GM12878 (cell line): ENCODE data around the gene INAFM1. TPM values are rescaled to one million over a fixed set of nuclear protein-coding genes. Genes with fewer than 3 reads are reported as not detected.

Source experiments
- ATAC-seq: fragments of 200-7000 bp; cut with Tn5 transposase; 3 replicates; pipeline ENCODE4 v1.9.1; 2020; ENCODE audit warnings: mild to moderate bottlenecking, moderate library complexity
- BruUV-seq: library from RNA; stranded (reverse); fragments of 400-500 nt; replicated peaks from 2 replicates; lab custom pipeline; 2021; lab: Mats Ljungman, UMichigan
- CTCF ChIA-PET: fragments of 300-600 bp; sonication (Branson Sonifier 250); formaldehyde crosslinking; extraction: SDS; loops from one replicate; lab custom pipeline; 2021; ENCODE audit warnings: inconsistent platforms; lab: Yijun Ruan, JAX
- POLR2A ChIA-PET: fragments of 350-600 bp; formaldehyde crosslinking; extraction: SDS; loops from one replicate; lab custom pipeline; 2021; ENCODE audit warnings: inconsistent platforms; lab: Charles Lee
- RAD21 ChIA-PET: fragments of 300-600 bp; sonication (Branson Sonifier 250); formaldehyde crosslinking; loops from one replicate; lab custom pipeline; 2023; ENCODE audit warnings: antibody characterized with exemption; ENCODE audit not compliant: unreplicated experiment; lab: Charles Lee
- SMC1A ChIA-PET: fragments of 300-600 bp; sonication (Branson Sonifier 250); formaldehyde crosslinking; loops from one replicate; lab custom pipeline; 2023; ENCODE audit not compliant: unreplicated experiment, uncharacterized antibody; lab: Charles Lee
- DNase-seq: peaks from one replicate; pipeline ENCODE4 v3.0.0-alpha.2; 2011; ENCODE audit warnings: low read depth, low spot score
- FAIRE-seq: peaks from 3 replicates; lab custom pipeline; 2011; peaks lifted over from hg19 to GRCh38; lab: Jason Lieb, UNC
- H2AFZ ChIP-seq: 2 replicates; pipeline ENCODE4 v1.6.0; 2011; ENCODE audit warnings: low read depth, low read length, control low read depth; ENCODE audit not compliant: control insufficient read depth
- H3K27ac ChIP-seq: 2 replicates; pipeline ENCODE4 v1.5.1; 2011; ENCODE audit warnings: control low read depth; ENCODE audit not compliant: control insufficient read depth, insufficient read depth
- H3K27me3 ChIP-seq, 2 experiments: replicated peaks in 1 of 2; 2 replicates each; pipeline versions ENCODE4 v1.6.0 to v1.6.1; 2011; ENCODE audit warnings: low read length in 1 of 2; ENCODE audit not compliant: control insufficient read depth in 2 of 2, insufficient read depth in 2 of 2
- H3K36me3 ChIP-seq, 2 experiments: 2 replicates each; pipeline ENCODE4 v1.5.1; 2011; ENCODE audit warnings: low read length in 1 of 2; ENCODE audit not compliant: control insufficient read depth in 2 of 2, insufficient read depth in 2 of 2
- H3K4me1 ChIP-seq: 2 replicates; pipeline ENCODE4 v1.6.1; 2011; ENCODE audit warnings: mild to moderate bottlenecking, low read length, moderate library complexity, mixed read lengths; ENCODE audit not compliant: control insufficient read depth, insufficient read depth
- H3K4me2 ChIP-seq: 2 replicates; pipeline ENCODE4 v1.6.0; 2011; ENCODE audit warnings: control low read depth; ENCODE audit not compliant: control insufficient read depth, insufficient read depth
- H3K4me3 ChIP-seq: fragments of 200-600 bp; sonication (generic); 2 replicates; pipeline ENCODE4 v1.5.1; 2016
- H3K79me2 ChIP-seq: 2 replicates; pipeline ENCODE4 v1.6.0; 2011; ENCODE audit warnings: low read length; ENCODE audit not compliant: control insufficient read depth, insufficient read depth
- H3K9ac ChIP-seq: 2 replicates; pipeline ENCODE4 v1.8.0; 2011; ENCODE audit warnings: low read length, control low read depth, mixed read lengths; ENCODE audit not compliant: control insufficient read depth, insufficient read depth
- H3K9me3 ChIP-seq: replicated peaks from 3 replicates; pipeline ENCODE4 v1.5.1; 2011; ENCODE audit warnings: mild to moderate bottlenecking, low read length; ENCODE audit not compliant: control insufficient read depth, insufficient read depth
- H4K20me1 ChIP-seq: 2 replicates; pipeline ENCODE4 v1.6.0; 2011; ENCODE audit not compliant: control insufficient read depth, insufficient read depth
- ASH2L ChIP-seq: fragments of 300-600, 200-600 bp; sonication (generic); IDR thresholded peaks from 2 replicates; pipeline ENCODE4 v1.6.1; 2017; ENCODE audit warnings: low read depth, mild to moderate bottlenecking, borderline replicate concordance
- ATF7 ChIP-seq: fragments of 450-650 bp; IDR thresholded peaks from 2 replicates; pipeline ENCODE4 v1.6.1; 2016; ENCODE audit warnings: low read depth, mild to moderate bottlenecking
- BACH1 ChIP-seq: fragments of 450-650 bp; IDR thresholded peaks from 2 replicates; pipeline ENCODE4 v1.6.1; 2017; ENCODE audit warnings: mild to moderate bottlenecking, borderline replicate concordance
- BHLHE40 ChIP-seq, 2 experiments: fragments of 450-650 bp in 1 of 2; IDR thresholded peaks; 2 replicates each; pipeline ENCODE4 v1.6.1; 2011 to 2017; ENCODE audit warnings: low read depth in 2 of 2, borderline replicate concordance in 1 of 2, improper control_type of control experiment in 1 of 2, low read length in 1 of 2, mild to moderate bottlenecking in 1 of 2
- CBX3 ChIP-seq: fragments of 200-600 bp; sonication (generic); IDR thresholded peaks from 2 replicates; pipeline ENCODE4 v1.6.1; 2016; ENCODE audit warnings: low read depth, borderline replicate concordance
- CUX1 ChIP-seq: IDR thresholded peaks from 2 replicates; pipeline ENCODE4 v1.6.1; 2012; ENCODE audit warnings: improper control_type of control experiment, low read depth, low read length; ENCODE audit not compliant: insufficient replicate concordance
- FOS ChIP-seq: IDR thresholded peaks from 3 replicates; pipeline ENCODE4 v1.6.1; 2011; ENCODE audit warnings: borderline replicate concordance; ENCODE audit not compliant: insufficient read length; ENCODE audit errors: extremely low read depth
- IRF4 ChIP-seq: IDR thresholded peaks from 2 replicates; pipeline ENCODE4 v1.6.1; 2011; ENCODE audit warnings: low read depth, low read length
- IRF5 ChIP-seq: fragments of 450-650 bp; IDR thresholded peaks from 2 replicates; pipeline ENCODE4 v1.6.1; 2017; ENCODE audit warnings: borderline replicate concordance
- KAT2A ChIP-seq: conservative IDR thresholded peaks from 2 replicates; pipeline ENCODE4 v1.6.1; 2011; ENCODE audit warnings: low read depth, low read length; ENCODE audit not compliant: control insufficient read depth
- NBN ChIP-seq: fragments of 450-650 bp; IDR thresholded peaks from 2 replicates; pipeline ENCODE4 v1.6.1; 2016
- NR2C2 ChIP-seq: IDR thresholded peaks from 2 replicates; pipeline ENCODE4 v1.6.1; 2011; ENCODE audit warnings: borderline replicate concordance, low read depth; ENCODE audit not compliant: control insufficient read depth, insufficient read length
- SREBF1 ChIP-seq: IDR thresholded peaks from 2 replicates; pipeline ENCODE4 v1.6.1; 2012; ENCODE audit warnings: mild to moderate bottlenecking, low read length
- SUZ12 ChIP-seq: fragments of 200-600 bp; sonication (generic); IDR thresholded peaks from one replicate; pipeline ENCODE4 v1.6.1; 2018; ENCODE audit warnings: antibody characterized with exemption, mild to moderate bottlenecking; ENCODE audit not compliant: unreplicated experiment
- TCF3 ChIP-seq: IDR thresholded peaks from 2 replicates; pipeline ENCODE4 v1.6.1; 2012; ENCODE audit warnings: low read depth, mild to moderate bottlenecking, low read length, borderline replicate concordance; ENCODE audit not compliant: insufficient read depth
- TCF7 ChIP-seq: IDR thresholded peaks from 2 replicates; pipeline ENCODE4 v1.6.1; 2014; ENCODE audit warnings: antibody characterized with exemption, borderline replicate concordance
- ZNF274 ChIP-seq: IDR thresholded peaks from one replicate; pipeline ENCODE4 v1.8.0; 2011; ENCODE audit not compliant: insufficient read length, insufficient read depth
- WGBS: methylation state at CpG from one replicate; pipeline ENCODE4 v1.1.6; 2016; ENCODE audit warnings: low lambda C conversion rate; ENCODE audit not compliant: insufficient replicate concordance, insufficient coverage; ENCODE audit errors: missing lambda C conversion rate; 5-methylcytosine and 5-hydroxymethylcytosine counted together
- in situ Hi-C: fragments of 300-500 bp; cut with MboI; formaldehyde crosslinking; loops from 9 replicates; pipeline ENCODE4 v1.14.3; 2018; ENCODE audit warnings: mixed read lengths
- intact Hi-C: fragments of 100-400 bp; cut with micrococcal nuclease; formaldehyde crosslinking; loops from one replicate; pipeline ENCODE4 v1.14.2; 2022; ENCODE audit not compliant: unreplicated experiment
- polyA plus RNA-seq, 11 experiments: library from polyadenylated mRNA; depleted of rRNA in 4 of 11; unstranded in 6 of 11; stranded (reverse) in 5 of 11; fragments of >200 nt; fragmentation: Nextera tagmentation in 4 of 11; fragmentation: Illumina TruSeq in 1 of 11; extraction: Ambion mirVana in 4 of 11; extraction: Trizol in 1 of 11; gene quantifications; 1 replicate in 1 of 11; 2 replicates in 10 of 11; pipeline versions ENCODE4 v1.2.1 to v1.2.3, GENCODE V29; 2011 to 2016; ENCODE audit warnings: inconsistent platforms in 2 of 11, missing spikeins in 2 of 11, low read depth in 1 of 11
- total RNA-seq, 4 experiments: library from RNA; depleted of rRNA in 3 of 4; stranded (reverse); fragments of >200 nt in 3 of 4; fragmentation: Illumina TruSeq in 1 of 4; extraction: Trizol in 1 of 4; gene quantifications; 2 replicates each; pipeline versions ENCODE4 v1.2.1 to v1.2.3, GENCODE V29; 2013 to 2021

The INAFM1 gene
- total and polyA plus RNA-seq, 10 of the 15 experiments (the other 5 are each of a cell fraction or from before 2014, with no cell fraction given): 0.57 to 6.8 (median 1.1) TPM; not detected in 1

- peaks cover 3% of the 10 kb centered on the region; the same call in 1 of the 2 replicates for H3K79me2 ChIP-seq
- peaks cover 1 to 4% of the 10 kb centered on the region in 2 experiments; a peak in 2 of 4 replicates for H3K27me3 ChIP-seq
- H3K27ac ChIP-seq: no peak overlapping the region
- intact Hi-C loops (no loop called here), in situ Hi-C loops (no loop called here)
- FAIRE-seq (no peak), DNase-seq (no peak), ATAC-seq (no peak)
- CTCF ChIA-PET: interaction anchor here (1.2 to 3.1 kb wide), 4 partner anchors 8 to 26 kb away, joined by 3 to 14 read pairs (median 4); no protein-coding TSS in a partner anchor
- peaks cover 23% of the 10 kb centered on the region for H3K4me1 ChIP-seq
- BruUV-seq: no TSS peak
- WGBS: 58% methylated on average over 12 of the region's 12 CpGs
- H3K9me3 ChIP-seq: no peaks in the 10 kb centered on the region; the same call in 2 of the 3 replicates
- RAD21 ChIA-PET: no interaction called here
- no peak overlapping the region for H2AFZ ChIP-seq
- H3K9ac ChIP-seq: no peak overlapping the region
- no peak overlapping the region for H3K4me2 ChIP-seq
- SMC1A ChIA-PET: no interaction called here
- no peaks in the 10 kb centered on the region for H3K36me3 ChIP-seq
- POLR2A ChIA-PET: interaction anchor here (0.7 kb wide), 2 partner anchors 36 to 163 kb away, joined by 4 read pairs; no protein-coding TSS in a partner anchor
- H4K20me1 ChIP-seq: no peaks in the 10 kb centered on the region
- H3K4me3 ChIP-seq: no peak overlapping the region
- no peak for TF ChIP-seq NBN
- no peak for TF ChIP-seq FOS
- no peak for TF ChIP-seq SREBF1
- no peak for TF ChIP-seq TCF7
- TF ChIP-seq TCF3: no peak
- no peak for TF ChIP-seq IRF5
- no peak for TF ChIP-seq BACH1
- no peak for TF ChIP-seq BHLHE40 (IDR thresholded peaks at IDR 0.05; ENCODE audit: borderline replicate concordance in 1 of 2, low read depth in 2 of 2, low read length in 1 of 2)
- no peak for TF ChIP-seq NR2C2
- no peak for TF ChIP-seq ATF7
- no peak for TF ChIP-seq ZNF274
- no peak for TF ChIP-seq KAT2A
- no peak for TF ChIP-seq ASH2L
- no peak for TF ChIP-seq IRF4
- no peak for TF ChIP-seq CUX1
- TF ChIP-seq SUZ12: no peak
- TF ChIP-seq CBX3: no peak
These were observed 38.5 kb upstream of the INAFM1 start for GRCh38 chr19:47236072-47236675.
